A673 (cell line): ENCODE data around the gene IGF1R.

Experiments
- CTCF ChIP-seq: fragments of 300-800, 200-600 bp; sonication (generic); conservative IDR thresholded peaks from 2 replicates; pipeline ENCODE4 v1.5.1; 2017; ENCODE audit warnings: low read depth, mild to moderate bottlenecking, antibody characterized with exemption, low read length, moderate library complexity, mixed read lengths
- EZH2 ChIP-seq: fragments of 200-600 bp; sonication (generic); IDR thresholded peaks from 2 replicates; pipeline ENCODE4 v1.6.1; 2017; ENCODE audit warnings: borderline replicate concordance, low read depth, mild to moderate bottlenecking, mixed read lengths, antibody characterized with exemption, low read length; ENCODE audit not compliant: poor library complexity, severe bottlenecking

DNA sequence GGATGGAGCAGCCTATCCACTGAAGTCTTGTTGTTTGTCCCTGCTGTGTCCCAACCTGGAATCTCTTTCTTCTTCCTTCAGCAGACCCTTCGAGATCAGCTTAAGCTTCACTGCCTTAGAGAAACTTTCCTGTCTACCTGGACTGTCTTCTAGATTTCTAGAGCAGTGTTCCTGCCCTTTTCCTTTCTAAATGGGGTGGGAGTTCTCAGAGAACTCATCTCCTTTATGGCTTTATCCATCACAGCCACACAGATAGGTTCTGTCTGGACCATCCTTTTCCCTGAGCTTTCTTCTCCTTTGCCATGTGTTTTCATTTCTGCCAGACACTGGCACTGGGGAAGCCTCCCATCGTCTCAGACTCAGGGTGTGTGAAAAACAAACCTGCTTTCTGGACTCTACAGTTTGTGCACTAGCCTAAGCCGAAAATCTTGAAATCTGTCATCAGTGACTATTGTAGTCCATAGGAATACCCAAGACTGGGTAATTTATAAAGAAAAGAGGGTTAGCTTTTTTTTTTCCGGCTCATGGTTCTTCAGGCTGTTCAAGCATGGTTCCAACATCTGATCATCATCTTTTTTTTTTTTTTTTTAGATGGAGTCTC lies 181.8 kb downstream of the IGF1R start:
- no peak for TF ChIP-seq CTCF
- no peak for TF ChIP-seq EZH2
